Stimulated activated CD4-positive, alpha-beta T cell treated with anti-CD3 and anti-CD28 coated beads, Interleukin-4, amount 100 ng/mL, for 4 hours (primary cell): ENCODE data around the gene CASP1.
"Not testable (repeated sequence)": the region's sequence is repeated elsewhere in the genome, so short reads cannot be mapped to it uniquely, and the experiment has no call there.

Source experiments
- DNase-seq, 2 experiments: peaks; one replicate each; pipeline ENCODE4 v3.0.0-alpha.2; 2020

CASP1 gene

GRCh38 chr11:105045676-105046296 lies 10.8 kb upstream of the CASP1 start:
- DNase-seq: no peak

GRCh38 chr11:105044557-105045524 lies 9.9 kb upstream of the CASP1 start, which contains the start of gene CARD16:
Gene CARD16 (minus strand): TSS chr11:105045335. CDS start chr11:105045297, 38 bp downstream.
- peak in 1 of 2 experiments; percentile 35 for DNase-seq

DNA sequence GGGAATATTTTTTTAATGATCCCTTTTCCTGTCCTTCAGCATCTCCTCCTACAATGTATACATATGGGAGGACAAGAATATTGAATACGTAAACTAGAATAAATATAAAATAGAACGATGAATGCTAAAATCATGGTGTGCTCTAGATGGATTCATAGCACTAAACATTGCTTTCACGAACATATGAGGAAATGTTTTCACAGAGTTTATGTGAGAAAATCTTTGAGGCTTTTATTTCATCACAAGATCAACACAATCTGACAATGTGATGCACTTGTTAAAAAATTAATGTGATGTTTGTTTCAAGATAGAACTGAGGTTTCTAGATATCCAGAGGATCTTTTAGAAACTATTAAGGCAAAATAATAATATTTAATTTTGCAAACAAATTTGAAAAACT lies 7.2 kb upstream of the CASP1 start:
- no peak for DNase-seq

- no peak for DNase-seq
Measured at GRCh38 chr11:105040703-105041102, 5.8 kb upstream of the CASP1 start.

GRCh38 chr11:105034388-105034787 lies 556 bp downstream of the CASP1 start:
- not testable (repeated sequence) for DNase-seq

DNA sequence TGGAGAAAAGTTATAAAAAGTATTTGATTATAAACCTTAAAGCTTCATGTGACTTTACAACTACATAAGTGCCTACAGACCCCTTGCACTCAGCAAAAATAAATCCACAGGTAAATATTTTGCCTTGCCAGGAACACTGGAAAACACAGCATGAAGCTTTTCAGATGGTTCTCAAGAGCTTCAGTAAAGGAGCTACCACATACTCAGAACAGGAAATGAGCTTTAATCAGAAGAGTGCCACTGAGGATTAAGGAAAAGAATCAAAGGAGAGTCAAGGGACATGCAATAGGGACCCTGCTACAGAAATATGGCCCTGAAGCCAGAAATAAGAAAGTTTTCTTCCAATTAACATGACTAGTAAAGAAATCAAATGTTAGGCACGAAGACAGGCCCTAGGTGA lies 1.2 kb downstream of the CASP1 start:
- no peak for DNase-seq

DNA sequence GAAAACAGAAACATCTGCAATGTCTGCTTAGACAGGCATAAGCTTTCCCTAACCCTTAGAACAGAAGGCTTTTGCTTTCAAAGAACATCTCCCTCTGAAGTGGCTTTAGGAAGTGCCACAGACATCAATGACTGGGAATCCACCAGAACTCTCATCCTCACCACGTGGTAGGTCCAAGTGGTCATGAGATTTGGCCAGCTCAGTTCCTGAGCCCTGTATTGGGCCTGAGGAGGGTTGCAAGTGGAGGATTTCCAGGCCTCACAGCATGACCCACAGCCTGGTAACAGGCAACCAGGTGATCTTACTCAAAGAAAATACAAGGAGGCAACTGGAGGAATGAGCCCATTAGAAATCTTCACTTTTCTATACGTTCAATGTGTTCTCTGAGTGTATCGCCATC lies 1.6 kb downstream of the CASP1 start:
- DNase-seq: no peak

- no peak for DNase-seq
Measured at GRCh38 chr11:105032495-105032894, 2.4 kb downstream of the CASP1 start.

DNA sequence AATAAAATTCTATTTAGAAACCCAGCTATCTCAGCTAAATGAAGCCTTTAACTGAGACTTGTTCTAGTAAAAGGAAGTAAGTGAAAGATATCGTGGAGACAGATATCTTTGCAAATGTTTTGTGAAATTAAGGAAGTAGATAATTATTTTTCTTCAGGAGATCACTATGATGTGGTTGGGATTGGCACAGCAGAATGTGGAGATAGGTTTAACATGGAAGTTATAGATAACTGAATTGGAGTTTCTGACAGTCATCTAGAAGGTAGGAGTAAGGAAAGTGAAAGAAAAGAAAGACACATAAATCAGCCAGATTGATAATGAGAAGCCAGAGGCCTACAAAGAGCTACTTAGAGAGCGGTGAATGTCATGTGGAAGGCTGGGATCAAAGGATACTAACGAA lies 7.3 kb downstream of the CASP1 start:
- no peak for DNase-seq

GRCh38 chr11:105024394-105024793 lies 10.6 kb downstream of the CASP1 start:
- no peak for DNase-seq

DNA sequence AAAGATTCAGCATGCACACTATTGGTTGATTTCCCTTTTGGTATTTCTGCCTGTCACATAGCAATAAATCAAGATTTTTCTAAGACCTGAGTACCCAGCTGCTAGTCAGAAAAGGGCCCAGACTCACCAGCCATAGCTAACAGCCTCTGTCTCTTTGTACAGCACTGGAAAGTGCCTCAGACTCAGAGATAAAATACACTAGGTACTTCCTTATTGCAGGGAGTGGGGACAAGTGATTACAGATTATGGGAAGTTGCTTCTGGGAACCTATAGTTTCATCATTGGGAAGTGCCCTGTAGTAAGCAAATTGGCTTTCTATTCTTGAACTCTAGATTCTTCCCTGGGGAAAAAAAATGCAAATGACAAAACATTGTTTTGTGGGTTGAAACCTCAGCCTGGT lies 11.9 kb downstream of the CASP1 start, which contains the start of gene CASP5:
Gene CASP5 (minus strand): TSS at position 166 of the 400 bp plus-strand sequence. CDS start 32 bp downstream, at position 134.
- no peak for DNase-seq

DNA sequence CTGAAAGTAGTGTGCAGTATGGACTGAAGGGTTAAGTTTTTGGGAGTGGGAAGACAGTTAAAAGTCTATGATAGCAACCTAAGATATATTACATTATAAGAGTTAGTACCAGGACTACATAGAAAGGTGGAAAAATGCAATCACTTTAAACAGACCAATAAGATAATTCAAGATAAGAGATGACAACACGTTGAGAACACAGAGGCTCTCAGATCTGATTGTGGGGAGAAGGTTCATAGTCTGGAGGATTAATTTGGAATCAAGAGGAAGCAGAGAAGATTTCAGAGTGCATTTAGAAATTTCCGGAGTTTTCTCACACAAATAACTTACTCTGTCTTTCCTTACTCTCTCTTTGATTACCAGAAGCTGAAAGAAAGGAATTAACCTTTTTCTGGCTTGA lies 12.4 kb downstream of the CASP1 start:
- DNase-seq: no peak

DNA sequence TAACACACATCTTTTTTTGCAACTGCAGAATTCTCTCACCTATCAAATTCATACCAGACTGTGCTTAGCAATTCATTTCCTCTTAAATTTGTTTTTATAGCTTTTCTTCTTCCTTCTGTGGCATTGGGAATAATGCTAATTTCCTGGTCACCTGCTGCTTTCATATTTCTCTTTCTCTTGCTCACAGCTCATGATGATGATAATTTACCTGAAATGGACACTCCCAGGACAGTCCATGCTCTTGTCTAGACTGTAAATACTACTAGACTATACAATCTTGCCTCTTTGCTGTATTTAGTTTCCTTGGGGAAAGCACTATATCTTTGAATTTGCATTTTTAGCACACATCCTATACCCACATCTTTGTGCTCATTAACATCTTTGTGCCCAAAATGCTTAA lies 27.5 kb downstream of the CASP1 start:
- DNase-seq: no peak

DNA sequence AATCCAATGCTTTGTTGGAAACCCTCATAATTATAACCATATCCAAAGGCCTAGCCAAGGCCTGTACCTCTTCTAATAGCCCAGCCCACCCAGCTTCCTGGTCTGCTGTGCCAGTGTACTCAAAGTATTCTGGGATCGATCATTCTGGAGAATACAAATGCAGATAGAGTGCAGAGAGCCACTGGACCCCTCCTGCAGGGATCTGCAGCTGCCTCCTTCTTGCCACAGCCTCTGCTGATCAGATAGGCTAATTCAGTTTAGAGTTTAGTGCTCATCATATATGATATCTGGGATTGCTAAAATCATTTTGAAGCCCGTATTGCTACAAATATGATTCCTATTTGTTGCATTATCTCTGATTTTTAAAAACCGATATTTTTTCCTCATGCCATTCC lies 29.5 kb downstream of the CASP1 start:
- DNase-seq: no peak

DNA sequence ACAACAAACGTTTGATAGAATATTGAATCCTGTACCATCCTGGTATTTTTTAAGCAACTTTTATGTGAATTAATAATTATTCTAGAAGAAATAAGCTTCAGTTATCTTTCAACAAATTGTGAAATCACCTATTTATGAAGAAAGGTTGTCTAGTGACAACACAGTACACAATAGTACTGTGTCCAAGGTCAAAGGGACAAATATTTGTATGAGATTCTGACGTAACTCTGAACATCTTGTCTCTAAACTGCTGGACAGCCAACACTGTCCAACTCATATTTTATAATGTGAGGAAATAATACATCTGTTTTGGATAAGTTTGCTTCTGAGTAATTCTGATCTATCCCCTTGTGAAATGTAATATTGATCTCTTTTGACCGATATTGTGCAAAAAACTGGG lies 30.9 kb downstream of the CASP1 start:
- no peak for DNase-seq

DNA sequence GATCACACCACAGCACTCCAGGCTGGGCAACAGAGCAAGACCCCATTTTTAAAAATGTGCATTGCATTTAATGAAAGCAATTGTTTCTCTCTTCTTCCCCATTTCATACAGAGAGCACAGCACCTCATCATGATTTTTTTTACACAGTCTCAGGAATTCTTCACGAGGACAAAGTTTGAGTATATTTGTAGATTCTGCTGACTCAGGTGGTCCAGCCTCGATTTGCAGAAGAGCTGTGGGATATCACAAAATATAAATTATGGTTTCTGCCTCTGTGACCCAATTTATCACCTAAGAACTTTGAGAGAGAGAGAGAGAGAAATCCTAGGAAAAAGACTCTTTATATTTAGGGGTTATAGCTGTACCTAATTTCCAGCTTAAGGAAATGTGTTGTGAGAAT lies 31.8 kb downstream of the CASP1 start:
- DNase-seq: no peak

DNA sequence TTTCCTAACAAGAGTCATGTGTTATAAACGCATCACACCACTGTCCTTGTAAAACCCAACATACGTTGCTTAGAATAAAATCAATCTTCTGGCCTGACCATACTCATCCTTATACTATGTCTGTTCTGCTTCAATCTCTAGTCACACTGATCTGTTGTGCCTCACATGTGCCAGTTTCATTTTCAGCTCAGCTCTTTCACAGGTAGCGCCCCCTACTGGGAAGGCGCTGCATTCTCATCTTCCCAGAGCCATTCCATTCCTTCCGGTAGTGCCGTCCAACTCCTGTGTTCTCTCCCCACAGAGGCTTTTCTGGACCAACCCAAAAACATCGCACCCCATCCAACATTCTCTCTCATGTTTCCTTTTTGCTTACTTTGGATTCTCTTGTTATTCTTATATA lies 34.1 kb downstream of the CASP1 start:
- peak; percentile 39 to 46 for DNase-seq

GRCh38 chr11:105000167-105000566 lies 34.8 kb downstream of the CASP1 start:
- DNase-seq: no peak

- DNase-seq: no peak
Measured at GRCh38 chr11:104999721-105000120, 35.2 kb downstream of the CASP1 start.

- no peak for DNase-seq
Measured at GRCh38 chr11:104997288-104997687, 37.7 kb downstream of the CASP1 start.

DNA sequence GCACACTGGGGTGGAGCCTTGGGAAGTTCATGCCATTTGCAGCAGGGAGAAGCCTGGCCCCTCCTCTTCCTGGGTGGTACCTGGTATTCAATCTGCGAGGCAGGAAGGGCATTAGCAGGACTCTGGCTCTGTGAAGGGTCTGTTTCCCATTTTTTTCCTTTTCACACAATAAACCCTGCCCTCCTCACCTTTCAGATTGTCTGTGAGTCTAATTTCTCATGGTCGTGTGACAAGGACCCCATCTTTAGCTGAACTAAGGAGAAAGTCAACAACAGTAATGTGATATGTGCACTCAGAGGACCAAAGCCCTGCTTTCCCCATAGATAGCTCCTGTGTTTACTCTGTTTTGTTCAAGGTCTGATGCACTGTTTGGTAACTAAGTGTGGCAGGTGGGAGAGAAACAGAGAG lies 39.9 kb downstream of the CASP1 start:
- no peak for DNase-seq

- no peak for DNase-seq
Measured at GRCh38 chr11:104992781-104993180, 42.2 kb downstream of the CASP1 start.

- DNase-seq: no peak
Measured at GRCh38 chr11:104991994-104992393, 43.0 kb downstream of the CASP1 start.

GRCh38 chr11:104984808-104985207 lies 50.1 kb downstream of the CASP1 start:
- DNase-seq: no peak
